GM12891 (cell line): ENCODE results near the gene TGFBR3.

Source experiments
- POLR2A ChIP-seq: IDR thresholded peaks from 2 replicates; pipeline ENCODE4 v1.6.1; 2011; ENCODE audit warnings: low read depth, low read length, control low read depth
- TAF1 ChIP-seq: IDR thresholded peaks from 2 replicates; pipeline ENCODE4 v1.6.1; 2011; ENCODE audit warnings: low read depth, low read length, control low read depth

DNA sequence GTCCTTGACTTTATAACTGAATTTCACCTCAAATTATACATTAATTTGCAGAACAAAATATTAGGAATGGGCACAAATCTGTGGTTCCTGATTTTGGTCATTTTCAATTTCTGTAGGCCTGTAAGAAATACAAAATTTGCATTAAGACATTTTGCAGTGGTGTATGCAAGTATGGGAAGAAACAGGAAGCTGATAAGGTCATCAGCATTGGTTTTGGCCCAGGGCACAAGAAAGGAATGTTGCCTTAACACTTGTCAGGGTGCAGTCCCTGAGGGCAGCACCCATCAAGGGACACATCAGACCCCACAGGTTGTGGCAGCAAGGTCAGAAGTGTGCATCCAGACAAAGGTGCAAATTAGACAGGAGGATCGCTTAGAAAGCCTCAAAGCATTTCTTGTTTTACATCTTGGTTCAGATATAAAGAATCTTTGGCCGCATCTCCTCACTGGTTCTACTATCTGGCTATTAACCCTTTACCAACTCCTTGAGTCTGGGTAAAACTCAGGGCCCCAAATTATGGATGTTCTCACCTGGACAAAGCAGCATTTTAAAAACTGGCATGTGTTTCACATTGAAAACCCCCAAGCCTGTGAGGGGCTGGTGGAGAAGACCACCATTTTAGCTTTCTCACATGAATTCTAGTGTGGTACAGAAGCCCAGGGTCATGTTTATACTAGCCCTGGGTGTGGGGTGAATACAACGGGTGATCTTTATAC is 202.9 kb downstream of the TGFBR3 start:
- TF ChIP-seq TAF1 (no peak), POLR2A (no peak)
